Uterus (tissue), 4 donors: Measurements from ENCODE around the gene ZNF724. TPM values are rescaled to one million over a fixed set of nuclear protein-coding genes. Genes with fewer than 3 reads are reported as not detected.
"Not testable (repeated sequence)": the region's sequence is repeated elsewhere in the genome, so short reads cannot be mapped to it uniquely, and the experiment has no call there.

Source experiments
- DNase-seq, 2 donors: peaks; one replicate each; pipeline ENCODE4 v3.0.0-alpha.2; 2019 to 2020
- H3K27ac ChIP-seq, 2 donors: fragments of 200-600 bp; sonication (generic); 1 replicate in 1 of 2; 2 replicates in 1 of 2; pipeline ENCODE4 v1.5.1; 2016 to 2018
- H3K27me3 ChIP-seq, 2 donors: fragments of 200-600 bp; sonication (generic); one replicate each; pipeline ENCODE4 v1.5.1; 2018 to 2019; ENCODE audit warnings: control low read depth in 1 of 2
- H3K36me3 ChIP-seq, 2 donors: fragments of 200-600 bp; sonication (generic); one replicate each; pipeline ENCODE4 v1.5.1; 2019; ENCODE audit warnings: control low read depth in 1 of 2
- H3K4me1 ChIP-seq, 2 donors: fragments of 200-600 bp; sonication (generic); one replicate each; pipeline ENCODE4 v1.5.1; 2018 to 2019; ENCODE audit warnings: control low read depth in 1 of 2
- H3K4me3 ChIP-seq, 2 donors: fragments of 200-600 bp; sonication (generic); 1 replicate in 1 of 2; 2 replicates in 1 of 2; pipeline ENCODE4 v1.5.1; 2018 to 2019; ENCODE audit warnings: mild to moderate bottlenecking in 1 of 2
- H3K9me3 ChIP-seq, 2 donors: fragments of 200-600 bp; sonication (generic); one replicate each; pipeline ENCODE4 v1.5.1; 2019; ENCODE audit warnings: control low read depth in 1 of 2
- POLR2A ChIP-seq, 2 donors: fragments of 450-650 bp; IDR thresholded peaks; one replicate each; pipeline ENCODE4 v1.6.1; 2016; ENCODE audit warnings: antibody characterized with exemption in 2 of 2, mild to moderate bottlenecking in 1 of 2, moderate library complexity in 1 of 2
- intact Hi-C: fragments of 100-400 bp; cut with DNase I; formaldehyde crosslinking; loops from one replicate; pipeline ENCODE4 v1.15.1; 2023; ENCODE audit warnings: low total_unique reads
- total RNA-seq, 4 donors: library from RNA; depleted of rRNA in 3 of 4; stranded (reverse); fragments of >200 nt in 3 of 4; gene quantifications; one replicate each; pipeline versions ENCODE4 v1.1.0 to v1.2.4, GENCODE V29; 2014 to 2023
- TF ChIP-seq, protein P1 (sequence below), 4 experiments: fragments of 200-600 bp in 2 of 4; fragments of 450-650 bp in 2 of 4; sonication (generic) in 2 of 4; IDR thresholded peaks; one replicate each; pipeline ENCODE4 v1.5.1; 2016 to 2019; ENCODE audit warnings: antibody characterized with exemption in 4 of 4, mild to moderate bottlenecking in 2 of 4, moderate library complexity in 1 of 4
- donor health status: DM: yes; HTN: yes; CAD: no.

ZNF724 gene
- total RNA-seq, 4 donors from 2014 or later = 0.26 to 17.5 (median 1.5) TPM; not detected in 1

DNA sequence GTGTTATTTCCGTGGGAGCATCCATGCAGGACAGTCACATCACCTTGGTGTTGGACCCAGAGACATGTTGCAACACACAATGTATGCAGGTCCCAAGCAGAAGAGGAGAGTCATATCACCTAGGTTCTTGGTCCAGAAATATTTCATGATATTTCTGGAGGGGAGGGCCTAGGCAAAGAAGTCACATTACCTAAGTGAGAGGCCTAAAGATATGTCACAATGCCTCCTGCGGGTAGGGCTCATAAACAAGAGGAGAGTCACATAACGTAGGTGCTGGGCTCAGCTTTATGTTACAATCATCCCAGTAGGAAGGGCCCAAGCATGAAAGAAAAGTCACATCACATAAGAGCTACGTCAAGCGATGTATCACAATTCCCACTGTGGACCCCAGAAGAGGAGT is 10.8 kb upstream of the ZNF724 start:
- H3K36me3 ChIP-seq = no peaks in the 10 kb centered on the region
- TF ChIP-seq POLR2A (IDR thresholded peaks at IDR 0.05) = no peak
- TF ChIP-seq, protein P1, sequence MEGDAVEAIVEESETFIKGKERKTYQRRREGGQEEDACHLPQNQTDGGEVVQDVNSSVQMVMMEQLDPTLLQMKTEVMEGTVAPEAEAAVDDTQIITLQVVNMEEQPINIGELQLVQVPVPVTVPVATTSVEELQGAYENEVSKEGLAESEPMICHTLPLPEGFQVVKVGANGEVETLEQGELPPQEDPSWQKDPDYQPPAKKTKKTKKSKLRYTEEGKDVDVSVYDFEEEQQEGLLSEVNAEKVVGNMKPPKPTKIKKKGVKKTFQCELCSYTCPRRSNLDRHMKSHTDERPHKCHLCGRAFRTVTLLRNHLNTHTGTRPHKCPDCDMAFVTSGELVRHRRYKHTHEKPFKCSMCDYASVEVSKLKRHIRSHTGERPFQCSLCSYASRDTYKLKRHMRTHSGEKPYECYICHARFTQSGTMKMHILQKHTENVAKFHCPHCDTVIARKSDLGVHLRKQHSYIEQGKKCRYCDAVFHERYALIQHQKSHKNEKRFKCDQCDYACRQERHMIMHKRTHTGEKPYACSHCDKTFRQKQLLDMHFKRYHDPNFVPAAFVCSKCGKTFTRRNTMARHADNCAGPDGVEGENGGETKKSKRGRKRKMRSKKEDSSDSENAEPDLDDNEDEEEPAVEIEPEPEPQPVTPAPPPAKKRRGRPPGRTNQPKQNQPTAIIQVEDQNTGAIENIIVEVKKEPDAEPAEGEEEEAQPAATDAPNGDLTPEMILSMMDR (IDR thresholded peaks at IDR 0.05) = no peak
- H3K27ac ChIP-seq = no peak overlapping the region
- H3K9me3 ChIP-seq = no peaks in the 10 kb centered on the region
- intact Hi-C loops = no loop called here
- H3K4me3 ChIP-seq = no peak overlapping the region
- H3K4me1 ChIP-seq = no peaks in the 10 kb centered on the region
- no peak for DNase-seq
- no peaks in the 10 kb centered on the region for H3K27me3 ChIP-seq

DNA sequence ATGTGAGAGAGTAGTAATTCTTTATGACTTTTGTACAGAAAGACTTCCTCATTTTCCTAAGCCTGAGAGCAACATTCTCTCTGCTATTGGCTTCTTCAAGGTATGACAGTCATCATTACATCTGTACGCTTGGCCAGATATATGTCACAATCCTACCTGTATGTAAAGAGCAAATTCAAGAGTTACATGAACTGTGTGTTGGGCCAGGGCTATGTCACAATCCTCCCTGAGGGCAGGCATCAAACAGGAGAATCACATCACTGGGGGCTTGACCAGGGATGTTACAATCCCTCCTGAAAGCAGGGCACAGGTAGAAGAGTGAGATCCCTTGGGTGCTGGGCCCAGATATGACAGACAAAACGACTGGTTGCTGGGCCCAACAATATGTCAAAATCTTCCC is 9.8 kb upstream of the ZNF724 start:
- intact Hi-C loops = no loop called here
- no peak for DNase-seq
- Histone ChIP-seq H3K36me3 (no peaks in the 10 kb centered on the region), H3K4me1 (no peaks in the 10 kb centered on the region), H3K9me3 (no peaks in the 10 kb centered on the region), H3K27ac (no peak overlapping the region), H3K27me3 (no peaks in the 10 kb centered on the region), H3K4me3 (no peak overlapping the region)
- TF ChIP-seq POLR2A (IDR thresholded peaks at IDR 0.05) = no peak
- TF ChIP-seq, protein P1 (IDR thresholded peaks at IDR 0.05) = no peak

DNA sequence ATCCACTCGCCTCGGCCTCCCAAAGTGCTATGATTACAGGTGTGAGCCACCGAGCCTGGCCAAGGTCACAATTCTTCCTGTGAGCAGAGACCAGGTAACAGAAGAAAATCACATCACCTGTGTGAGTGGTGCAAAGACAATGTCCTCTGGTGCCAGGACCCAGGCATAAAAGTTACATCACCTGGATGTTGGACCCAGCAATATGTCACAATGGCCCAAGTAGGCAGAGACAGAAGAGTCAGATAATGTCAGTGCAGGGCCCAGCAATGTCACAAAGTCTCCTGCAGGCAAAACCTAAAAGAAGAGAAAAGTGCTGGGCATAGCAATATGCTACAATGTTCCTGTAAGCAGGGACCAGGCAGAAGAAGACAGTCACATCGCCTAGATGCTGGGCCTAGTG is 5.5 kb upstream of the ZNF724 start:
- no peak for DNase-seq
- intact Hi-C loops = no loop called here
- H3K4me3 ChIP-seq = no peak overlapping the region
- H3K4me1 ChIP-seq = no peaks in the 10 kb centered on the region
- no peak overlapping the region for H3K27ac ChIP-seq
- H3K27me3 ChIP-seq = no peaks in the 10 kb centered on the region
- TF ChIP-seq, protein P1 (IDR thresholded peaks at IDR 0.05) = no peak
- no peaks in the 10 kb centered on the region for H3K36me3 ChIP-seq
- no peaks in the 10 kb centered on the region for H3K9me3 ChIP-seq

DNA sequence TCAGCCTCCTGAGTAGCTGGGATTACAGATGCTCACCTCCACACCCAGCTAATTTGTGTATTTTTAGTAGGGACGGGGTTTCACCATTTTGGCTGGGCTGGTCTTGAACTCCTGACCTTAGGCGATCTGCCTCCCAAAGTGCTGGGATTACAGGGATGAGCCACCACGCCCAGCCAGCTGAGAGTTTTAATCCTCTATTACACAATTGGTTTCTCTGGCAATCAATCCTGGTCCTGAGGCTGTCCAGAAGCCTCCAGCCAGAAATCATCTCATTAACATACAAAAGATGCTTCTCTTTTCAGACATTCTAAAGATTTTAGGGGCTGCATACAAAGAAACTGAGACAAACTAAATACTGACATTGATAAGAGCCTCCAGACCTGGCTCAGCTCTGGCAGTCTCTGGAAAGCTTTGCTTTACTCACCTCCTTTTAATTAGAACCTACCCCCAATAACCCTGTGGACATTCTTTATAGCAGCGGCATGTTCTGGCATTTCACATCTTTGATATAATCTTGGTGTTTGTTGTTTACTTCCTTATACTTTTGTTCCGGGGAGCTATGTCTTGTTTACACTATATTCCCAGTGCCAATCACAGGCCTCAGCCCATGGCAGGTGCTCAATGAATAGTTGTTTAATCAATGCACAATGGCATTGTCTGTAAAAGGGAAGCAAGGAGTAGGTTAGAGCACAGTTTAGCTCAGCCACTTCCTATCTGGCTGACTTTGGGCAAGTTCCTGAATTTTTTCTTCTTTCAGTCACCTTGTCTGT is 4.1 kb upstream of the ZNF724 start:
- no peak for DNase-seq
- H3K27me3 ChIP-seq = no peaks in the 10 kb centered on the region
- no peaks in the 10 kb centered on the region for H3K9me3 ChIP-seq
- no peak overlapping the region for H3K27ac ChIP-seq
- no peaks in the 10 kb centered on the region for H3K36me3 ChIP-seq
- peaks cover 0 to 4% of the 10 kb centered on the region in 2 donors for H3K4me1 ChIP-seq
- intact Hi-C loops = no loop called here
- TF ChIP-seq POLR2A (IDR thresholded peaks at IDR 0.05) = no peak
- TF ChIP-seq, protein P1 (IDR thresholded peaks at IDR 0.05) = no peak
- H3K4me3 ChIP-seq = no peak overlapping the region

DNA sequence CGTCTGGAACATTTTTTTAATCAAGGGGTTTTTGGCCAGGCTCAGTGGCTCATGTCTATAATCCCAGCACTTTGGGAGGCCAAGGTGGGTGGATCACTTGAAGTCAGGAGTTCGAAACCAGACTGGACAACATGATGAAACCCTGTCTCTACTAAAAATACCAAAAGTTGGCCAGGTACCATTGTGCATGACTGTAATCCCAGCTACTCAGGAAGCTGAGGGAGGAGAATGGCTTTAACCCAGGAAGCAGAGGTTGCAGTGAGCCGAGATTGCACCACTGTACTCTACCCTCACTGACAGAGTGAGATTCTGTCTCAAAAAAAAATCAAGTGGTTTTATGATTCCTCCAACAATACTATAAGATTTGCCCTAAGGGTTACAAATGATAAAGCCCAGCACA is 3.1 kb upstream of the ZNF724 start:
- H3K9me3 ChIP-seq, intact Hi-C loops, H3K27ac ChIP-seq, H3K4me3 ChIP-seq, H3K36me3 ChIP-seq, H3K27me3 ChIP-seq, DNase-seq, H3K4me1 ChIP-seq: not testable (repeated sequence)

DNA sequence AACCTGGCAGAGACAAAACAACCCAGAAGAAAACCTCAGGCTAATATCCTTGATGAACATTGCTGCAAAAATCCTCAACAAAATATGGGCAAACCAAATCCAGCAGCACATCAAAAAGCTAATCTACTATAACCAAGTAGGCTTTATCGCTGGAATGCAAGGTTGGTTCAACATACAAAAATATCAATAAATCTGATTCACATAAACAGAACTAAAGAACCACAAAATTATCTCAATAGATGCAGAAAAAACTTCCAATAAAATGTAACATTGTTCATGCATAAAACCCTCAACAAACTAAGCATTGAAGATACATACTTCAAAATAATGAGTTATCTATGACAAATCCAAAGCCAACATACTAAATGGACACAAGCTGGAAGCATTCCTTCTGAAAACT is 8.8 kb downstream of the ZNF724 start:
- Histone ChIP-seq H3K9me3 (no peaks in the 10 kb centered on the region), H3K27ac (no peak overlapping the region), H3K27me3 (no peaks in the 10 kb centered on the region), H3K4me3 (no peak overlapping the region), H3K4me1 (no peaks in the 10 kb centered on the region), H3K36me3 (no peaks in the 10 kb centered on the region)
- TF ChIP-seq POLR2A (IDR thresholded peaks at IDR 0.05) = no peak
- TF ChIP-seq, protein P1 (IDR thresholded peaks at IDR 0.05) = no peak
- intact Hi-C loops = no loop called here
- no peak for DNase-seq
